PFSK-1 (cell line): ENCODE data around the gene MMD.

Experiments used
- FOXP2 ChIP-seq: optimal IDR thresholded peaks from 2 replicates; pipeline ENCODE3; 2011; ENCODE audit warnings: borderline replicate concordance, control low read depth, inconsistent platforms; ENCODE audit not compliant: insufficient read depth; ENCODE audit errors: extremely low read length, extremely low read depth
- POLR2AphosphoS5 ChIP-seq: IDR thresholded peaks from 2 replicates; pipeline ENCODE4 v1.6.1; 2012; ENCODE audit warnings: low read depth, mild to moderate bottlenecking, control low read depth, low read length, moderate library complexity
- REST ChIP-seq, 2 experiments: IDR thresholded peaks; 2 replicates each; pipeline versions ENCODE4 v1.6.1 to v1.8.0; 2011 to 2012; ENCODE audit warnings: low read depth in 2 of 2, low read length in 2 of 2, control low read depth in 1 of 2, inconsistent platforms in 1 of 2, mild to moderate bottlenecking in 1 of 2, moderate library complexity in 1 of 2; ENCODE audit not compliant: insufficient read depth in 1 of 2
- TAF1 ChIP-seq: IDR thresholded peaks from 2 replicates; pipeline ENCODE4 v1.6.1; 2012; ENCODE audit warnings: low read length, control low read depth, borderline replicate concordance; ENCODE audit not compliant: insufficient read depth

- TF ChIP-seq POLR2AphosphoS5 = no peak
- no peak for TF ChIP-seq REST (IDR thresholded peaks at IDR 0.05; ENCODE audit: insufficient read depth in 1 of 2, low read depth in 2 of 2, low read length in 2 of 2)
- TF ChIP-seq TAF1 = no peak
- no peak for TF ChIP-seq FOXP2
Measured at GRCh38 chr17:55430541-55431288, 9.1 kb upstream of the MMD start.
